Fibroblast of mammary gland (primary cell): ENCODE data around the gene SND1.

Experiments
- DNase-seq: peaks from one replicate; pipeline ENCODE4 v3.0.0-alpha.2; 2010; ENCODE audit warnings: low read depth
- H3K4me3 ChIP-seq: 2 replicates; pipeline ENCODE4 v1.5.1; 2011; ENCODE audit warnings: low read depth, mild to moderate bottlenecking, low read length, moderate library complexity; ENCODE audit not compliant: control insufficient read depth
- TF ChIP-seq, protein P1 (sequence below): conservative IDR thresholded peaks from 2 replicates; pipeline ENCODE4 v1.5.1; 2011; ENCODE audit warnings: low read depth, low read length, inconsistent platforms; ENCODE audit not compliant: control insufficient read depth, insufficient read depth

Gene SND1

DNA sequence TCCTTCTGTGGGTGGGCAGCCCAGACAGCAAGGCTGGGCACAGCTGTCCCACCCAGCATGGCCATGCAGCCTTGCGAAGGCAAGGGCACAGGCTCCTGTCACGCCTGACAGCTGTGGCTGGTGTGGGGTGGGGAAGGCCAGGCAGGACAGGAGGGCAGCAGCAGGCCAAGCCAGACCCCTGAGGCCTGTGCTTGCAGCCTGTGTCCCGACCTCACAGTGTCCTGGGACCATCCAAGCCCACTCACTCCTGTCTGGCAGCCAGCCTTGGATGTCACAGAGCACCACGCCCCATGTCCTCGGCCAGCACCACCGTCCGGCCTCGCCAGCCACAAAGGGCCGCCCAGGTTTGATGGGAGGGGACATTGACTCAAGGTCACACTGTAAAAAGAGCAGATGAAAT lies 464.7 kb downstream of the SND1 start:
- TF ChIP-seq, protein P1, sequence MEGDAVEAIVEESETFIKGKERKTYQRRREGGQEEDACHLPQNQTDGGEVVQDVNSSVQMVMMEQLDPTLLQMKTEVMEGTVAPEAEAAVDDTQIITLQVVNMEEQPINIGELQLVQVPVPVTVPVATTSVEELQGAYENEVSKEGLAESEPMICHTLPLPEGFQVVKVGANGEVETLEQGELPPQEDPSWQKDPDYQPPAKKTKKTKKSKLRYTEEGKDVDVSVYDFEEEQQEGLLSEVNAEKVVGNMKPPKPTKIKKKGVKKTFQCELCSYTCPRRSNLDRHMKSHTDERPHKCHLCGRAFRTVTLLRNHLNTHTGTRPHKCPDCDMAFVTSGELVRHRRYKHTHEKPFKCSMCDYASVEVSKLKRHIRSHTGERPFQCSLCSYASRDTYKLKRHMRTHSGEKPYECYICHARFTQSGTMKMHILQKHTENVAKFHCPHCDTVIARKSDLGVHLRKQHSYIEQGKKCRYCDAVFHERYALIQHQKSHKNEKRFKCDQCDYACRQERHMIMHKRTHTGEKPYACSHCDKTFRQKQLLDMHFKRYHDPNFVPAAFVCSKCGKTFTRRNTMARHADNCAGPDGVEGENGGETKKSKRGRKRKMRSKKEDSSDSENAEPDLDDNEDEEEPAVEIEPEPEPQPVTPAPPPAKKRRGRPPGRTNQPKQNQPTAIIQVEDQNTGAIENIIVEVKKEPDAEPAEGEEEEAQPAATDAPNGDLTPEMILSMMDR, result no peak
- no peak overlapping the region for H3K4me3 ChIP-seq
- DNase-seq, result no peak

DNA sequence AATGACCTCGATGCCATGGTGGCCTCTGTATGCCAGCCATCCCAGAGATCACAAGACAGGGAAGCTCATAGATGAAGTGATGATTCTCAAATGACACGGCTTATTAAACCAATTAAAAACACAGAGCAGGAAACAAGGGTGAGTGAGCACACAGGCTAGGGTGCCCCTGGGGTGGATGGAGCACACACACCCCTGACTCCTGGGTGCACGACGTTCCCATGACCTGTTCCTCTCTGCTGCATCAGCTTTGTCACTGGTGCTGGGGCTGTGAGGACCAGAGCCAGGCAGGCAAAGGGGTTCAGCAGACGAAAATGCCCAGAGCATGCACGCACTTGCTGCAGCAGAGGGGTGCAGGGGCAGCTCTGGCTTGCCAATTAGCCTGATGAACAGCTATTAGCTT lies 465.7 kb downstream of the SND1 start:
- H3K4me3 ChIP-seq, result no peak overlapping the region
- TF ChIP-seq, protein P1, result no peak
- no peak for DNase-seq

DNA sequence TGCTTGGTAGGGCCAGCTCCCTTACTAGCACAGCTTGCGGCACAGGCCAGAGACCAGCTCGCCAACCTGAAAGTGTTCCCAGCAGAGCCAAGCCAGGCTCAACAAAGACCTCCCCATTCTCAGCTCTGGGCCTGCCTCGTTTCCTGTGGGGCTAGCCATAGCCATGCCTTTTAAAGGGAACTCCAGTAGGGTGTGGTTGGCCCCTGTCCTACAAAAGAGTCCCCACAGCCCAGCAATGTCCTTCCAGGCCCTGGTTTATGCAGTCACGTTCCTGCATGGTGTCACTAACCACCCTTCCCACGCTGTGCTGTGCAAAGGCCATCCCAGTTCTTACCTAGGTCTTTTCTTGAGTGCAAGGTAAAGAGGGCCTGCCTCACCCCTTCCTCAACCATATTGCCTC lies 467.0 kb downstream of the SND1 start:
- no peak for DNase-seq
- TF ChIP-seq, protein P1, result no peak
- no peak overlapping the region for H3K4me3 ChIP-seq

DNA sequence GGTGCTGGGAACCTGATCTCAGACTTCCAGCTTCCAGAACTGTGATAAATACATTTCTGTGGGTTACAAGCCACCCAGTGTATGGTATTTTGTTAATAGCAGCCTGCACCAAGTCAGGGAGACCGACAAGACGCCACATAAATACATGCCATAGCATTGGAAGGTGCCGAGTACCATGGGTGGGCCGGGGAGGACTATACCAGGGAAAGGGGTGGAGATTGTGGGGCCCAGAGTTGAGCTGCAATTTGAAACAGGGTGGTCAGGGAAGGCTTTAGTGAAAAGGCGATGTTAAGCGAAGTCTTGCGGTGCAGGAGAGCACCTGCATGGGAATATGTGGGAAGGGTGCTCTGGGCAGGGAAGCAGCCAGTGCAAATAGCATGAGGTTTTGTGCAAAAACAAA lies 468.1 kb downstream of the SND1 start:
- H3K4me3 ChIP-seq, result no peak overlapping the region
- TF ChIP-seq, protein P1, result no peak
- DNase-seq, result no peak

DNA sequence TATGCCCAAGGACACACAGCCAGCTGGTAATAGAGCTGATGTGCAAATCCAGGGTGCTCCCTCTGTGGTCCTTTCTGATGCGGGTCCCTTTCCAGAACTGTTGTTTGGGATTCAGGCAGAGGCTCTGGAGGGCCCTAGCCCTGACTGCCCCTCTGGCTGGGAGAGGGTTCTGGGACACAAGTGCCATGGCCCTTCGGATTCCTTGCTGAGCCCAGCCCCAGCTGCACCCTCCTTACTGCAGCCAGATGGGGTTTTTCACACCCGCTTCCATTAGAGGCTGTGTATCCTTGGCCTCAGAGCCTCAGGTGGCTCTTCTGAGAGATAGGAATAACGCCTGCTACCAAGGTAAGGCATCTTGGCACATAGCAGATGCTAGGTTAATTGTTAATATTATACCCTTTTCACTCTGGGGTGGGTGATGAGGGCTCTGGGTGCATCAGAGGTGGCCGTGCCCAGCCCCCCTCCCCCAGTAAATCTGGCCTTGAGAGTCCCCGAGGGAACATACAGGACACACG lies 469.0 kb downstream of the SND1 start:
- TF ChIP-seq, protein P1, result no peak
- no peak for DNase-seq
- H3K4me3 ChIP-seq, result no peak overlapping the region

DNA sequence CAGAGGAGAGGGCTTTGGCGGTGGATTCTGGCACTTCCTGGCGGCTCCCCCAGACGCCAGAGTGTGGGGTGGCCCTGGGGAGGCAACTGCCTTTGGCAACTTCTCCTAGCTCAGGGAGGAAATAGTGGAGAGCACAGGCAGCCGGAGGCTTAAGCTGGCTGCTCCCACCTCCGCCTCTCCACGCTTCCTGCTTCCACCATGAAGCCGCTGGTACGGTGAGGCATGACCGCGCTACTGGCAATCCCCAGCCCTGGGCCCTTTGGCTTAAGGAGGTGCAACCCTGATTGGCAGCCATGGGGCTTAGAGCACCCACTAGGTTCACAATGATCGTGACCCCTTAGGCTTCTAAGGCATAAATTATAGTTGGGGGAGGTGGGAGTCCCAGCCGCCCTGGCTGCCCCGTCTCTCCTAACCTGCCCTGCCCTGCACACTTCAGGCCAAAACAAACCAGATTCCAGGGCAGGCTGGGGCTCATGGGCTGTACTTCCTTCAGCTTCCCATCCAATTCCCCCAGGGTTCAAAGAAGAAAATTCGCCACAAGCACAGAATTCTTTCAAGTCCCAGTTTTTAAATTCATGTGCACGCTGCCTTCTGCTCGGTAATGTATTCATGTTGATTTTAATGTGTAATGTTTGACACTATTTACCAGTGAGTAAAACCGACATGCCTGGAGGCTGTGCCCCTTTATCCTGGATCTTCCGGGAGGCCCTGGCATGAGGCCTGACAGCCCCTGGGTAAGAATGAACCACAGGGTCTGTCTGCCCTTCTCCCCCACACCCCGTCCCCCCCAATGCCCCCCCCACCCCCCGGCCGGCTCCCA lies 469.9 kb downstream of the SND1 start:
- TF ChIP-seq, protein P1, result no peak
- H3K4me3 ChIP-seq, result peak overlapping the region; percentile 42

More for the DNA sequence above, 469.9 kb downstream of the SND1 start:
- peak; percentile 56 for DNase-seq
